ENCODE results near the gene CYP2E1.

- TF ChIP-seq POLR2A (IDR thresholded peaks at IDR 0.05; ENCODE audit: low read length) (no peak), GATA1 (IDR thresholded peaks at IDR 0.05; ENCODE audit: low read depth, low read length) (no peak)
These were observed 38.8 kb upstream of the CYP2E1 start for GRCh38 chr10:133488354-133488753.
